Tibial artery (tissue), 4 donors: ENCODE measurements around the gene PXDN.
"Not testable (repeated sequence)": the region's sequence is repeated elsewhere in the genome, so short reads cannot be mapped to it uniquely, and the experiment has no call there.

ENCODE experiments used
- DNase-seq, 2 donors: peaks; one replicate each; pipeline ENCODE4 v3.0.0-alpha.2; 2019
- H3K27ac ChIP-seq, 2 donors: fragments of 200-600 bp; sonication (generic) in 1 of 2; 1 replicate in 1 of 2; 2 replicates in 1 of 2; pipeline ENCODE4 v1.5.1; 2018 to 2019; ENCODE audit warnings: mild to moderate bottlenecking in 1 of 2
- H3K27me3 ChIP-seq, 2 donors: fragments of 200-600 bp; sonication (generic) in 1 of 2; one replicate each; pipeline versions ENCODE4 v1.5.1 to v1.6.0; 2016 to 2019
- H3K36me3 ChIP-seq, 3 donors: fragments of 200-600 bp; sonication (generic) in 2 of 3; one replicate each; pipeline ENCODE4 v1.5.1; 2016 to 2019; ENCODE audit warnings: mild to moderate bottlenecking in 2 of 3
- H3K4me1 ChIP-seq, 4 donors: fragments of 200-600 bp; sonication (generic) in 2 of 4; 1 replicate in 3 of 4; 2 replicates in 1 of 4; pipeline ENCODE4 v1.5.1; 2016 to 2019
- H3K4me3 ChIP-seq, 2 donors: fragments of 200-600 bp; sonication (generic) in 1 of 2; 1 replicate in 1 of 2; 2 replicates in 1 of 2; pipeline ENCODE4 v1.5.1; 2018 to 2019; ENCODE audit warnings: mild to moderate bottlenecking in 2 of 2
- H3K9me3 ChIP-seq, 3 donors: fragments of 200-600 bp; sonication (generic) in 1 of 3; one replicate each; pipeline ENCODE4 v1.5.1; 2016 to 2019
- CTCF ChIP-seq, 2 experiments: fragments of 200-600 bp in 1 of 2; fragments of 450-650 bp in 1 of 2; IDR thresholded peaks; one replicate each; pipeline ENCODE4 v1.5.1; 2017 to 2019; ENCODE audit warnings: antibody characterized with exemption in 2 of 2, mild to moderate bottlenecking in 1 of 2, moderate library complexity in 1 of 2
- intact Hi-C: fragments of 100-400 bp; cut with DNase I; formaldehyde crosslinking; loops from one replicate; pipeline ENCODE4 v1.15.0; 2023; ENCODE audit warnings: low total_unique reads

PXDN gene

GRCh38 chr2:1705557-1706076 lies 38.7 kb downstream of the PXDN start:
- H3K27ac ChIP-seq: no peak overlapping the region

GRCh38 chr2:1704631-1705556 lies 39.4 kb downstream of the PXDN start:
- DNase-seq: no peak
- TF ChIP-seq CTCF (IDR thresholded peaks at IDR 0.05): no peak
- no peaks in the 10 kb centered on the region for H3K27me3 ChIP-seq
- H3K4me1 ChIP-seq: peaks cover 0 to 47% (median 31%) of the 10 kb centered on the region in 4 donors
- intact Hi-C loops: no loop called here
- H3K36me3 ChIP-seq: no peaks in the 10 kb centered on the region
- H3K4me3 ChIP-seq: no peak overlapping the region
- H3K27ac ChIP-seq: no peak overlapping the region
- H3K9me3 ChIP-seq: no peaks in the 10 kb centered on the region

More at GRCh38 chr2:1705557-1706076, 38.7 kb downstream of the PXDN start:
- no peaks in the 10 kb centered on the region for H3K36me3 ChIP-seq
- H3K27me3 ChIP-seq: no peaks in the 10 kb centered on the region
- no peak for DNase-seq
- H3K4me1 ChIP-seq: peaks cover 0 to 47% (median 31%) of the 10 kb centered on the region in 4 donors
- intact Hi-C loops: no loop called here
- H3K9me3 ChIP-seq: no peaks in the 10 kb centered on the region
- no peak overlapping the region for H3K4me3 ChIP-seq
- TF ChIP-seq CTCF (IDR thresholded peaks at IDR 0.05): no peak

GRCh38 chr2:1702186-1702565 lies 42.1 kb downstream of the PXDN start:
- no peak overlapping the region for H3K27ac ChIP-seq
- H3K9me3 ChIP-seq: no peaks in the 10 kb centered on the region
- DNase-seq: no peak
- no peaks in the 10 kb centered on the region for H3K36me3 ChIP-seq
- H3K4me3 ChIP-seq: no peak overlapping the region
- peaks cover 0 to 32% (median 16%) of the 10 kb centered on the region in 4 donors for H3K4me1 ChIP-seq
- intact Hi-C loops: no loop called here
- TF ChIP-seq CTCF (IDR thresholded peaks at IDR 0.05): no peak
- no peaks in the 10 kb centered on the region for H3K27me3 ChIP-seq

GRCh38 chr2:1701556-1702185 lies 42.6 kb downstream of the PXDN start:
- Histone ChIP-seq H3K4me3 (no peak overlapping the region), H3K27me3 (no peaks in the 10 kb centered on the region), H3K27ac (no peak overlapping the region), H3K9me3 (no peaks in the 10 kb centered on the region), H3K36me3 (no peaks in the 10 kb centered on the region), H3K4me1 (peaks cover 0 to 31% (median 15%) of the 10 kb centered on the region in 4 donors)
- TF ChIP-seq CTCF (IDR thresholded peaks at IDR 0.05): no peak
- no peak for DNase-seq
- intact Hi-C loops: no loop called here

- Histone ChIP-seq H3K27ac (no peak overlapping the region), H3K27me3 (no peaks in the 10 kb centered on the region), H3K4me3 (no peak overlapping the region), H3K36me3 (no peaks in the 10 kb centered on the region), H3K4me1 (peaks cover 0 to 25% (median 15%) of the 10 kb centered on the region in 4 donors), H3K9me3 (no peaks in the 10 kb centered on the region)
- DNase-seq: no peak
- TF ChIP-seq CTCF (IDR thresholded peaks at IDR 0.05): no peak
- intact Hi-C loops: no loop called here
These were observed 43.3 kb downstream of the PXDN start for GRCh38 chr2:1701020-1701419.

- H3K27me3 ChIP-seq, H3K4me3 ChIP-seq, H3K36me3 ChIP-seq, intact Hi-C loops, H3K9me3 ChIP-seq, H3K27ac ChIP-seq, DNase-seq: not testable (repeated sequence)
- peaks cover 0 to 19% (median 12%) of the 10 kb centered on the region in 4 donors for H3K4me1 ChIP-seq
These were observed 43.9 kb downstream of the PXDN start for GRCh38 chr2:1700427-1700826.
